Keratinocyte (primary cell): Measurements from ENCODE around the gene PLXNB2. TPM values are rescaled to one million over a fixed set of nuclear protein-coding genes. Genes with fewer than 3 reads are reported as not detected.

Experiments used
- DNase-seq: peaks from one replicate; pipeline ENCODE4 v3.0.0-alpha.2; 2011; ENCODE audit warnings: low read depth, missing footprints, low spot score
- FAIRE-seq: peaks from 2 replicates; lab custom pipeline; 2011; peaks lifted over from hg19 to GRCh38; lab: Jason Lieb, UNC
- H2AFZ ChIP-seq: 2 replicates; pipeline ENCODE4 v1.6.0; 2012; ENCODE audit warnings: low read length, control low read depth, inconsistent platforms; ENCODE audit not compliant: control insufficient read depth
- H3K27ac ChIP-seq: 2 replicates; pipeline ENCODE4 v1.5.1; 2011; ENCODE audit warnings: low read length; ENCODE audit not compliant: control insufficient read depth, insufficient read depth
- H3K27me3 ChIP-seq: 3 replicates; pipeline ENCODE4 v1.6.0; 2011; ENCODE audit warnings: low read length; ENCODE audit not compliant: control insufficient read depth, insufficient read depth; ENCODE audit errors: extremely low read depth
- H3K36me3 ChIP-seq, 2 experiments: 2 replicates in 1 of 2; 3 replicates in 1 of 2; pipeline ENCODE4 v1.5.1; 2011; ENCODE audit warnings: low read length in 2 of 2, mild to moderate bottlenecking in 1 of 2; ENCODE audit not compliant: control insufficient read depth in 2 of 2, insufficient read depth in 2 of 2; ENCODE audit errors: extremely low read depth in 1 of 2
- H3K4me1 ChIP-seq: 3 replicates; pipeline ENCODE4 v1.5.1; 2011; ENCODE audit warnings: low read length; ENCODE audit not compliant: control insufficient read depth, insufficient read depth; ENCODE audit errors: extremely low read depth
- H3K4me2 ChIP-seq: 3 replicates; pipeline ENCODE4 v1.6.0; 2011; ENCODE audit warnings: low read depth, low read length; ENCODE audit not compliant: control insufficient read depth, insufficient read depth; ENCODE audit errors: extremely low read depth
- H3K4me3 ChIP-seq, 3 experiments: fragments of 200-600 bp in 1 of 3; sonication (generic) in 1 of 3; 2 replicates in 2 of 3; 3 replicates in 1 of 3; pipeline ENCODE4 v1.5.1; 2011 to 2016; ENCODE audit warnings: low read length in 3 of 3, mild to moderate bottlenecking in 3 of 3, control low read depth in 2 of 3, inconsistent platforms in 1 of 3, low read depth in 1 of 3, mixed read lengths in 1 of 3, mixed run types in 1 of 3, moderate library complexity in 1 of 3; ENCODE audit not compliant: control insufficient read depth in 2 of 3, insufficient read depth in 2 of 3; ENCODE audit errors: extremely low read depth in 1 of 3
- H3K79me2 ChIP-seq: 2 replicates; pipeline ENCODE4 v1.6.0; 2012; ENCODE audit warnings: low read length; ENCODE audit not compliant: control insufficient read depth, insufficient read depth
- H3K9ac ChIP-seq: 3 replicates; pipeline ENCODE4 v1.6.0; 2011; ENCODE audit warnings: low read length; ENCODE audit not compliant: control insufficient read depth, insufficient read depth; ENCODE audit errors: extremely low read depth
- H3K9me1 ChIP-seq: 3 replicates; pipeline ENCODE4 v1.6.0; 2011; ENCODE audit warnings: low read length; ENCODE audit not compliant: control insufficient read depth, insufficient read depth; ENCODE audit errors: extremely low read depth
- H3K9me3 ChIP-seq: 2 replicates; pipeline ENCODE4 v1.5.1; 2012; ENCODE audit warnings: low read depth, low read length; ENCODE audit not compliant: control insufficient read depth
- H4K20me1 ChIP-seq: 3 replicates; pipeline ENCODE4 v1.6.0; 2011; ENCODE audit warnings: low read length; ENCODE audit not compliant: control insufficient read depth, insufficient read depth; ENCODE audit errors: extremely low read depth
- EZH2 ChIP-seq: IDR thresholded peaks from one replicate; pipeline ENCODE4 v1.6.1; 2012; ENCODE audit warnings: inconsistent platforms, mild to moderate bottlenecking, low read length, moderate library complexity
- dilution Hi-C: fragments of 300-500 bp; cut with MboI; formaldehyde crosslinking; loops from one replicate; pipeline ENCODE4 v1.7.0; 2020; ENCODE audit warnings: low sequenced_read_pairs; ENCODE audit not compliant: extremely low pct_ligation_motif_present
- polyA plus RNA-seq, 5 experiments: library from polyadenylated mRNA; depleted of rRNA in 3 of 5; stranded (reverse) in 3 of 5; stranded (forward) in 1 of 5; unstranded in 1 of 5; fragments of >200 nt; gene quantifications; 1 replicate in 1 of 5; 2 replicates in 3 of 5; 3 replicates in 1 of 5; pipeline versions ENCODE4 v1.2.1 to v1.2.3, GENCODE V29; 2011 to 2012; ENCODE audit warnings: missing spikeins in 2 of 5, low read depth in 1 of 5, low replicate concordance in 1 of 5
- TF ChIP-seq, protein P1 (sequence below), 3 experiments: IDR thresholded peaks in 1 of 3; conservative IDR thresholded peaks in 1 of 3; optimal IDR thresholded peaks in 1 of 3; 2 replicates in 2 of 3; 3 replicates in 1 of 3; pipeline versions ENCODE3 to v1.5.1; 2011; ENCODE audit warnings: low read length in 3 of 3, mild to moderate bottlenecking in 3 of 3, moderate library complexity in 2 of 3, control low read depth in 1 of 3, inconsistent platforms in 1 of 3; ENCODE audit not compliant: insufficient read depth in 2 of 3; ENCODE audit errors: extremely low read depth in 1 of 3

PLXNB2 gene
- polyA plus RNA-seq, 1 donor (not counting 4 experiments of a cell fraction or from before 2014, with no cell fraction given), result 44.3 TPM

DNA sequence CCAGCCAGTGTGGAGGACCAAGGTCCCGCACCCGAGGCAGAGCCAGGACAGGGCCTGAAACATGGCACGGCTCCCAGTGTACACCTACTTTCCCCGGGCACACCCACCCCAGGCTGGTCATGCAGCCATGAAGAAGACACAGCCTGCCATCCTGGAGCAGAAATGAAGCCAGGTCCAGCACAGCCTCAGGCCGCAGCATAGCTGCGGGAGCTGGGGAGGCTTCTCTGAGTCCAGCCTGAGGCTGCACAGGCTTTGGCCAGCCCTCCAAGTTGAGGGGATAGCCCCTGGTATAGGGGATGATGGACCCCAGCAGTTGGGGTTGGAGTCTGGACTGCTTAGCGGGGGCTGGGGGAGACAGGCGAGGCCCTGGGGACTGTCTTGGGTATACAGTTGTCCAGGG lies 53.5 kb downstream of the PLXNB2 start:
- dilution Hi-C loops, result no loop called here
- no peak for FAIRE-seq
- TF ChIP-seq, protein P1, sequence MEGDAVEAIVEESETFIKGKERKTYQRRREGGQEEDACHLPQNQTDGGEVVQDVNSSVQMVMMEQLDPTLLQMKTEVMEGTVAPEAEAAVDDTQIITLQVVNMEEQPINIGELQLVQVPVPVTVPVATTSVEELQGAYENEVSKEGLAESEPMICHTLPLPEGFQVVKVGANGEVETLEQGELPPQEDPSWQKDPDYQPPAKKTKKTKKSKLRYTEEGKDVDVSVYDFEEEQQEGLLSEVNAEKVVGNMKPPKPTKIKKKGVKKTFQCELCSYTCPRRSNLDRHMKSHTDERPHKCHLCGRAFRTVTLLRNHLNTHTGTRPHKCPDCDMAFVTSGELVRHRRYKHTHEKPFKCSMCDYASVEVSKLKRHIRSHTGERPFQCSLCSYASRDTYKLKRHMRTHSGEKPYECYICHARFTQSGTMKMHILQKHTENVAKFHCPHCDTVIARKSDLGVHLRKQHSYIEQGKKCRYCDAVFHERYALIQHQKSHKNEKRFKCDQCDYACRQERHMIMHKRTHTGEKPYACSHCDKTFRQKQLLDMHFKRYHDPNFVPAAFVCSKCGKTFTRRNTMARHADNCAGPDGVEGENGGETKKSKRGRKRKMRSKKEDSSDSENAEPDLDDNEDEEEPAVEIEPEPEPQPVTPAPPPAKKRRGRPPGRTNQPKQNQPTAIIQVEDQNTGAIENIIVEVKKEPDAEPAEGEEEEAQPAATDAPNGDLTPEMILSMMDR (optimal IDR thresholded peaks at IDR 0.05 in 1 of 3, IDR thresholded peaks at IDR 0.05 in 1 of 3, conservative IDR thresholded peaks at IDR 0.05 in 1 of 3; ENCODE audit: extremely low read depth in 1 of 3, insufficient read depth in 2 of 3, low read length in 3 of 3), result no peak
- TF ChIP-seq EZH2, result no peak

DNA sequence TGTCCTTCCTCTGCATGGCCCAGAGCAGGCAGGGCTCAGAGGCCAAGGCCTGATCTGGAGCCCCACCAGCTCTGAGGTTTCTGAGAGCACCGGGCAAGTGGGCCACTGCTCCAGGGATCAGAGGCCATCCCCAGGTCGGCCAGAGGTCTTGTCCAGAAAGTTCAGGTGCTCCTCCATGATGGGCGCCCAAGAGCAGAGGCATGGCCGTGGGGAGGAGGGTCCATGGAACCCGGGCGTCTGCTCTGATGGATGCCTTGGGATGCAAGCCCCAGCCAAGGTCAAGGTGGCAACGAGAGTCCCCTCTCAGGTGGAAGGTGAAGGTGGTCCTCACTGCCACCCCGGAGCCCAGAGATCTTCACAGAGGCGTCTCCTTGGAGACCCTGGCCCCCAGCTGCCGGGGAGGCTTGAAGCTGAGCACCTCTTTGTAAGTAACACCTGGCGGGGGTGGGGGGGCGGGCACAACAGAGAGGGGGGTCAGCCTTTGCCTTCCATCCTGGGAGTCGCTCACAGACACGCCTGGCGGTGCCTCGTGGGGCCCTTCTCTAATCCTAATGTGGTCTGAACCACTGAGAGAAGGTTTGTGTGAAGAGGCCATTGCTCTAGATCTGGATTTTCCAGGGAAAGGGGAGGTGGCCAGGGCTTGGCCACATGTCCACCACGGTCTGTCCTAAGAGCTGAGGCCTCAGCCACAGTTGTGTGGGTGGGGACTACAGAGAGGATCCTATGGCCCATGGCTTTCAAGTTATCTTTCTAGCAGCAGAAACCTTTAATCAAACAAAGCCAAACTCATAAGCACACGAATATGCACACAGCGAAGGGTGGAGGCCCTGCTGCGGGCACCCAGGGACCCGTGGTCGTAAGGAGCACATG lies 54.2 kb downstream of the PLXNB2 start:
- dilution Hi-C loops, result no loop called here
- H3K4me3 ChIP-seq, result no peak overlapping the region
- peaks cover 6% of the 10 kb centered on the region for H3K4me1 ChIP-seq
- H3K79me2 ChIP-seq, result no peaks in the 10 kb centered on the region
- H3K27me3 ChIP-seq, result no peaks in the 10 kb centered on the region
- no peak overlapping the region for H2AFZ ChIP-seq
- H4K20me1 ChIP-seq, result no peaks in the 10 kb centered on the region
- H3K9me3 ChIP-seq, result no peaks in the 10 kb centered on the region
- H3K36me3 ChIP-seq, result peaks cover 3 to 5% of the 10 kb centered on the region in 2 experiments
- no peak for FAIRE-seq
- DNase-seq, result no peak
- no peak overlapping the region for H3K9ac ChIP-seq
- TF ChIP-seq EZH2, result no peak
- TF ChIP-seq, protein P1 (optimal IDR thresholded peaks at IDR 0.05 in 1 of 3, IDR thresholded peaks at IDR 0.05 in 1 of 3, conservative IDR thresholded peaks at IDR 0.05 in 1 of 3; ENCODE audit: extremely low read depth in 1 of 3, insufficient read depth in 2 of 3, low read length in 3 of 3), result no peak
- H3K9me1 ChIP-seq, result no peaks in the 10 kb centered on the region
- no peak overlapping the region for H3K4me2 ChIP-seq
- H3K27ac ChIP-seq, result no peak overlapping the region

More for the DNA sequence above, 53.5 kb downstream of the PLXNB2 start:
- H3K79me2 ChIP-seq, result no peaks in the 10 kb centered on the region
- H3K4me3 ChIP-seq, result no peak overlapping the region
- H4K20me1 ChIP-seq, result no peaks in the 10 kb centered on the region
- H2AFZ ChIP-seq, result no peak overlapping the region
- H3K9ac ChIP-seq, result no peak overlapping the region
- no peaks in the 10 kb centered on the region for H3K27me3 ChIP-seq
- no peaks in the 10 kb centered on the region for H3K9me3 ChIP-seq
- H3K9me1 ChIP-seq, result no peaks in the 10 kb centered on the region
- peaks cover 3 to 5% of the 10 kb centered on the region in 2 experiments for H3K36me3 ChIP-seq
- H3K4me1 ChIP-seq, result peaks cover 6% of the 10 kb centered on the region
- no peak overlapping the region for H3K4me2 ChIP-seq
- no peak for DNase-seq
- no peak overlapping the region for H3K27ac ChIP-seq
